Prostate gland (tissue), 2 donors: Measurements from ENCODE around the gene ZNF385A. TPM values are rescaled to one million over a fixed set of nuclear protein-coding genes. Genes with fewer than 3 reads are reported as not detected.

Source experiments
- DNase-seq: peaks from one replicate; pipeline ENCODE4 v3.0.0-alpha.2; 2019; ENCODE audit warnings: low spot score
- H3K27ac ChIP-seq, 2 donors: fragments of 200-600 bp; sonication (generic); 2 replicates each; pipeline ENCODE4 v1.5.1; 2017 to 2019
- H3K27me3 ChIP-seq: fragments of 200-600 bp; sonication (generic); replicated peaks from 2 replicates; pipeline ENCODE4 v1.5.1; 2019; ENCODE audit not compliant: insufficient read depth
- H3K36me3 ChIP-seq, 2 donors: fragments of 200-600 bp; sonication (generic); 1 replicate in 1 of 2; 2 replicates in 1 of 2; pipeline versions ENCODE4 v1.5.1 to v1.8.1; 2017 to 2019
- H3K4me1 ChIP-seq: fragments of 200-600 bp; sonication (generic); replicated peaks from 2 replicates; pipeline ENCODE4 v1.5.1; 2019
- H3K4me3 ChIP-seq, 2 donors: fragments of 200-600 bp; sonication (generic); 2 replicates each; pipeline ENCODE4 v1.5.1; 2017 to 2019
- H3K9me3 ChIP-seq: fragments of 200-600 bp; sonication (generic); 2 replicates; pipeline ENCODE4 v1.5.1; 2017
- POLR2A ChIP-seq: fragments of 450-650 bp; IDR thresholded peaks from one replicate; pipeline ENCODE4 v1.6.1; 2016; ENCODE audit warnings: antibody characterized with exemption, mild to moderate bottlenecking
- POLR2AphosphoS5 ChIP-seq: sonication (generic); formaldehyde crosslinking; IDR thresholded peaks from one replicate; pipeline ENCODE4 v1.6.1; 2017; ENCODE audit warnings: antibody characterized with exemption
- WGBS: methylation state at CpG from one replicate; pipeline ENCODE4 v1.1.5; 2018; 5-methylcytosine and 5-hydroxymethylcytosine counted together
- intact Hi-C: fragments of 100-400 bp; cut with DNase I; formaldehyde crosslinking; loops from one replicate; pipeline ENCODE4 v1.14.2; 2022
- total RNA-seq, 2 donors: library from RNA; depleted of rRNA; stranded (reverse); fragments of >200 nt; gene quantifications; one replicate each; pipeline ENCODE4 v1.1.0, GENCODE V29; 2016
- TF ChIP-seq, protein P1 (sequence below), 4 experiments: fragments of 200-600 bp in 2 of 4; fragments of 450-650 bp in 2 of 4; sonication (generic) in 2 of 4; IDR thresholded peaks; 1 replicate in 3 of 4; 2 replicates in 1 of 4; pipeline ENCODE4 v1.5.1; 2016 to 2019; ENCODE audit warnings: antibody characterized with exemption in 4 of 4, mild to moderate bottlenecking in 2 of 4, moderate library complexity in 2 of 4

Gene ZNF385A
- total RNA-seq, 2 donors from 2014 or later: 29.4 to 42.4 TPM

DNA sequence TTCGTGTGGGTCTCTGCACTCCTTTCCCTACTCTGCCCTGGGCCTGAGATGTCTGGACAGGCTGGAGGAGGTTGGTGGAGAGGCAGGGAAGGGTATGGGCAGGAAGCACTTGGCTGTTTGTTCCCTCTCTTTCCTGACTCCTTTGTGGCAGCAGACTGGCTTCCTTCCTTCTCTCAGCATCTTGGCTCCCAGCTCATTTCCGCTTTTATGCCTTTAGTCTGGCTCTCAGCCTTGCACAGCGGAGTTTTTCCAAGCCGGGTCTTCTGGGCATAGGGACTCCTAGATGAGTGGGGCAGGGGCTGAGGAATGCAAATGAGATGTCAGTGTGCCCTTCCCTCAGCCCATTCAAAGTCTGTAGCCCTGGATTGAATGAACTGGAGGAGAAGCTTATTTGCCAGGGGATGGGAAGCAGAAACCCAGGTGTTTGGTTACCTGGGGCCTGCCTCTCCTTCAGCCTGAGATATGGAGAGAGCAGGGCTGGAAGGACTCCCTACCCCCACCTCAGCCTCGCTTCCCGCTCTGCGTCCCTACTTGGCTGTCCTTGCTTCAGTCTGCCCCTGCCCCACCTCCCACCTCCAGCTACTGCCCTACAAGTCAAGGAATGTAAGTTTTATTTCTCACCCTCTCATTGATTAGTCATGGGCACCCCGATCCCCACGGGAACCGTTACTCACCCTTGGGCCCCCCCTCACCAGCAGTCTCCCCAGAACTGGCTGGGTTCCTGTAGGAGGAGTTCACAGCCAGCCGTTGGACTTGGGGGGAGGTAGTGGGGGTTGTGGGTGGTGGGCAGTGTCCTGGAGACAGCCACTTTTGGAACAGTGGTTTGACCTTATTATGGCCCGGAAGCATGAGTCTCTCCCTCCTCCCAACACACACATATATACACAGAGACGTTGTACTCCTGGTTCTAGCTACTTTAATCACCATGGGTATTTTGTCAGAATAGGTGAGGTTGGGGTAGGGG is 43.8 kb upstream of the ZNF385A start:
- WGBS: 44% methylated on average over 13 of the region's 13 CpGs
- TF ChIP-seq, protein P1, sequence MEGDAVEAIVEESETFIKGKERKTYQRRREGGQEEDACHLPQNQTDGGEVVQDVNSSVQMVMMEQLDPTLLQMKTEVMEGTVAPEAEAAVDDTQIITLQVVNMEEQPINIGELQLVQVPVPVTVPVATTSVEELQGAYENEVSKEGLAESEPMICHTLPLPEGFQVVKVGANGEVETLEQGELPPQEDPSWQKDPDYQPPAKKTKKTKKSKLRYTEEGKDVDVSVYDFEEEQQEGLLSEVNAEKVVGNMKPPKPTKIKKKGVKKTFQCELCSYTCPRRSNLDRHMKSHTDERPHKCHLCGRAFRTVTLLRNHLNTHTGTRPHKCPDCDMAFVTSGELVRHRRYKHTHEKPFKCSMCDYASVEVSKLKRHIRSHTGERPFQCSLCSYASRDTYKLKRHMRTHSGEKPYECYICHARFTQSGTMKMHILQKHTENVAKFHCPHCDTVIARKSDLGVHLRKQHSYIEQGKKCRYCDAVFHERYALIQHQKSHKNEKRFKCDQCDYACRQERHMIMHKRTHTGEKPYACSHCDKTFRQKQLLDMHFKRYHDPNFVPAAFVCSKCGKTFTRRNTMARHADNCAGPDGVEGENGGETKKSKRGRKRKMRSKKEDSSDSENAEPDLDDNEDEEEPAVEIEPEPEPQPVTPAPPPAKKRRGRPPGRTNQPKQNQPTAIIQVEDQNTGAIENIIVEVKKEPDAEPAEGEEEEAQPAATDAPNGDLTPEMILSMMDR (IDR thresholded peaks at IDR 0.05): no peak
- no peaks in the 10 kb centered on the region for H3K27me3 ChIP-seq
- H3K9me3 ChIP-seq: no peaks in the 10 kb centered on the region
- H3K27ac ChIP-seq: peak overlapping the region; percentile 54 to 62
- H3K36me3 ChIP-seq: no peaks in the 10 kb centered on the region
- no peak overlapping the region for H3K4me3 ChIP-seq
- no peak for DNase-seq
- intact Hi-C loops: no loop called here
- H3K4me1 ChIP-seq: no peaks in the 10 kb centered on the region

DNA sequence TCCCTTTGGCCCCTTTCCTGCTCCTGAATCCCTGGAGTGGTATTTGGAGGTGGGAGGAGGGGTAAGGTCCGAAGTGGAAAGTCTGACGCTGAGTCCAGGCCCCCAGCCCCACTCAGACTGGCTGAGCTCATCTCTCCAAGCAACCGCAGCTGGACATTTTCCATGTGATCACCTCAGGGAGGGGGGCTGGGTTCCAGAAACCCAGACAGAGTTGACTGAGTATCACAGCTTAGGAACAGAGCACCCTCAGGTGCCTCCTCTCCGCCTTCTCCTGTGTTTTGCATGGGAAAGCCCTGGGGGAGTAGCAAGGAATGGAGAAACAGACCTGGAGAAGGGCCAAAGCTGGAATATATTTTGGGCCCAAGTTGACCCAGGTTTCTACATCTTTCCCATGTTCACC is 42.6 kb upstream of the ZNF385A start:
- TF ChIP-seq, protein P1 (IDR thresholded peaks at IDR 0.05): no peak
- TF ChIP-seq POLR2A: no peak
- TF ChIP-seq POLR2AphosphoS5: no peak
- intact Hi-C loops: no loop called here
- Histone ChIP-seq H3K4me1 (no peaks in the 10 kb centered on the region), H3K36me3 (no peaks in the 10 kb centered on the region), H3K27ac (peak overlapping the region in 1 of 2 donors; percentile 62), H3K27me3 (no peaks in the 10 kb centered on the region), H3K4me3 (no peak overlapping the region), H3K9me3 (no peaks in the 10 kb centered on the region)
- 70% methylated on average over 4 of the region's 4 CpGs for WGBS
- DNase-seq: no peak

DNA sequence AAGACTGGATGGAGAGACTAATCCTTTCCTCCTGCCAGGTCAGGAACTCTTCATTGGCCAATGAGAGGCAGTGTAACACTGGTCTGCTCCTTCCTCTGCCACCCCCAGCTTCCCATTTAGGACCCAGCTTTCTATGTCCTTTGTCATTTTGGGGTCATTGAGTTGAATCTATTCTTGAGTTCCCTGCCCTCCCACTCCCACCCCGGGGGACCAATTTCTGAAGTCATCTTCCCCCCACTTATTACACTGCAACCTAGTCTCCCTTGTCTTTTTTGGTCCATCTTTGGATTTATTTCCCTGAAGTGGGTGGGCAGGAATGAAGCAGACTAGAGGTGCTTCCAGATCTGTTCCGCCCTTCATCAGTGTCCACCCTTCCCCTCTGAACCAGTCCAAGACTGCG is 42.2 kb upstream of the ZNF385A start:
- DNase-seq: no peak
- no peak for TF ChIP-seq POLR2A
- TF ChIP-seq, protein P1 (IDR thresholded peaks at IDR 0.05): no peak
- Histone ChIP-seq H3K27me3 (no peaks in the 10 kb centered on the region), H3K27ac (peak overlapping the region in 1 of 2 donors; percentile 62), H3K4me1 (no peaks in the 10 kb centered on the region), H3K36me3 (no peaks in the 10 kb centered on the region), H3K9me3 (no peaks in the 10 kb centered on the region), H3K4me3 (no peak overlapping the region)
- intact Hi-C loops: no loop called here
- WGBS: 84% methylated on average over 3 of the region's 3 CpGs

DNA sequence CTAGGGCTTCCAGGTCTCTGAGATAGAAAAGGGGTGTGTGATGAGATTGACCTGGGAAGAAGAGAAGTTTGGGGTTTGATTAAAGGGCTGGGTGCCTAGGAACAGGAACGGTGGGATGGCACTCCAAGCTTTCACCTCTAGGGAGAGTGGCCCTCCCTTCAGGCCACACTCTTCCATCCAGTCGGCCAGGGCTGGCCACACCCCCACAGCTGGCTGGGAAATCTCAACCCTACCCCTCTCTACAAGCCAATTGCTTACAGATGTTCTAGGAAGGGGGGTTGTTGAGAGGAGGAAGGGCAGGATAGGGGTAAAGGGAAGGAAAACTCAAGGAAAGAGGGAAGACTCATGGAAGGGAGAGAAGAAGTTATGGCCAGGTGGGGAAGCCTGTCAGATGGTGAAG is 41.2 kb upstream of the ZNF385A start:
- 28% methylated on average over 2 of the region's 2 CpGs for WGBS
- H3K4me1 ChIP-seq: no peaks in the 10 kb centered on the region
- H3K9me3 ChIP-seq: no peaks in the 10 kb centered on the region
- no peak overlapping the region for H3K4me3 ChIP-seq
- no peaks in the 10 kb centered on the region for H3K27me3 ChIP-seq
- intact Hi-C loops: no loop called here
- H3K27ac ChIP-seq: no peak overlapping the region
- DNase-seq: no peak
- TF ChIP-seq, protein P1 (IDR thresholded peaks at IDR 0.05): no peak
- TF ChIP-seq POLR2A: no peak
- TF ChIP-seq POLR2AphosphoS5: no peak
- no peaks in the 10 kb centered on the region for H3K36me3 ChIP-seq

DNA sequence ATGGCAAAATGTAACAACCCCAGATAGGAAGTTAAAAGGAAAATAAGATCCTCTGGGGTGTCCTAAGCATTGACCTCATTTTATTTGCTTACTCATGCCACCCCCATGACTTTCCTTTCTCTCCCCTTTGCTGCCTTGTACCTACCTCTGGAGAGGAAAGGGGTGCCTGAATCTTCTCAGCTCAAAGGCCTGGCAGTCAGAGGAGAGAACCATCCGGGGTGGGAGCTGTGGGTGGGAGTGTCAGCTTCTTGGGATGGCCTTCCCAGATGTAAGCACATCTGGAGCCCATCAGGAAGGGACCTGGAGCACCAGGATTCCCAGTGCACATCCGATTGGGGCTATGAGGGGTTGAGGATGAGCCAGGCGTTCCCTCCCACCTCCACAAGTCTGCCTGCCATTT is 39.7 kb upstream of the ZNF385A start:
- Histone ChIP-seq H3K27me3 (no peaks in the 10 kb centered on the region), H3K27ac (peak overlapping the region in 1 of 2 donors; percentile 84), H3K36me3 (no peaks in the 10 kb centered on the region), H3K9me3 (no peaks in the 10 kb centered on the region), H3K4me1 (no peaks in the 10 kb centered on the region), H3K4me3 (no peak overlapping the region)
- no peak for DNase-seq
- WGBS: 59% methylated on average over 3 of the region's 3 CpGs
- intact Hi-C loops: no loop called here
- TF ChIP-seq POLR2AphosphoS5 (no peak), POLR2A (no peak)
- TF ChIP-seq, protein P1 (IDR thresholded peaks at IDR 0.05): no peak
